ENCODE results near the gene BLOC1S1.

BLOC1S1 gene

DNA sequence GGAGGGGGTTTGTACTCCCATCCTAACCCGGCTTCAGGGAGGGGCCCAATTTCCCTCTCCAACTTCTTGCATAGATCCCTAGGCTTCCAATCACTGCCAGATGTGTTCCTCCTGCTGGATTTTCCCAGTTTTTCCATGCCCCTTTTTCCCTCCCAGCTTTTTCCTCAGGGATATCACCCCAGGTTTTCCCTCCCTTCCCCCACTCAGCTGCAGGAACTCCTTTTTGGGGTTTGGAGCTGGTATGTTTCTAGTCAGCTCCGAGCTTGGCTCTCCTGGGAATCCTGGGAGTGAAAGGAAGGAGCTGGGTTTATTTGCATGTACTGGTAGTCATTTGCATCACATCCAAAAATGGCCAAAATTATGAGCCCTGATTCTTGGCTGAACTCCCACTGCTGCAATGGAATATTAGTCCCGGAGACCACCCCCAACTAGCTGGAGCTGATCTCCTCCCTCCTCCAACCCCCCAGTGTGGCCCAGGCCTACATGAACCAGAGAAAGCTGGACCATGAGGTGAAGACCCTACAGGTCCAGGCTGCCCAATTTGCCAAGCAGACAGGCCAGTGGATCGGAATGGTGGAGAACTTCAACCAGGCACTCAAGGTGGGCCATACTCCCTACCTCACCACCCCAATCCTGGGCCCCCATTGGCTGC is 2.9 kb downstream of the BLOC1S1 start:
- Histone ChIP-seq H3K4me3 (ENCODE audit: low read depth, low read length) (no peak overlapping the region), H3K18ac (ENCODE audit: low read length) (peak overlapping the region; percentile 18), H4K91ac (ENCODE audit: low read depth, low read length) (no peak overlapping the region), H2AK5ac (ENCODE audit: low read length) (no peak overlapping the region), H2BK5ac (ENCODE audit: low read depth, low read length, poor library complexity) (no peak overlapping the region), H3K9me3 (ENCODE audit: insufficient read depth, low read depth, low read length) (peaks cover 2% of the 10 kb centered on the region), H2BK12ac (ENCODE audit: low read length) (peak overlapping the region; percentile 16), H3K27me3 (ENCODE audit: insufficient read depth, low read length) (no peaks in the 10 kb centered on the region), H3K79me2 (ENCODE audit: control insufficient read depth, insufficient read depth, low read length, poor library complexity) (no peaks in the 10 kb centered on the region), H4K8ac (ENCODE audit: low read depth, low read length) (no peak overlapping the region), H4K12ac (ENCODE audit: low read depth, low read length) (no peak overlapping the region), H3K14ac (ENCODE audit: low read length) (no peak overlapping the region), H3K79me1 (ENCODE audit: low read length) (peaks cover 8% of the 10 kb centered on the region), H3K23ac (ENCODE audit: low read length) (no peak overlapping the region), H2BK120ac (ENCODE audit: insufficient read depth, low read length, poor library complexity) (no peak overlapping the region), H3K4me1 (ENCODE audit: control insufficient read depth in 1 of 2, insufficient read depth in 2 of 2, low read length in 2 of 2) (peaks cover 16 to 20% of the 10 kb centered on the region in 2 experiments), H3K27ac (ENCODE audit: low read depth, low read length) (no peak overlapping the region), H2AFZ (ENCODE audit: insufficient read depth, low read length, poor library complexity) (no peak overlapping the region), H3K4ac (ENCODE audit: low read depth, low read length) (no peak overlapping the region), H3K9ac (ENCODE audit: low read length) (no peak overlapping the region), H3K36me3 (ENCODE audit: control insufficient read depth in 1 of 2, insufficient read depth in 2 of 2, low read length in 2 of 2) (peaks cover 6 to 8% of the 10 kb centered on the region in 2 experiments), H3K4me2 (ENCODE audit: low read length) (no peak overlapping the region)
- no peak for DNase-seq
- WGBS (ENCODE audit: extremely low coverage, insufficient coverage, insufficient read length): no CpG with 5 or more reads among the region's 4 CpGs

DNA sequence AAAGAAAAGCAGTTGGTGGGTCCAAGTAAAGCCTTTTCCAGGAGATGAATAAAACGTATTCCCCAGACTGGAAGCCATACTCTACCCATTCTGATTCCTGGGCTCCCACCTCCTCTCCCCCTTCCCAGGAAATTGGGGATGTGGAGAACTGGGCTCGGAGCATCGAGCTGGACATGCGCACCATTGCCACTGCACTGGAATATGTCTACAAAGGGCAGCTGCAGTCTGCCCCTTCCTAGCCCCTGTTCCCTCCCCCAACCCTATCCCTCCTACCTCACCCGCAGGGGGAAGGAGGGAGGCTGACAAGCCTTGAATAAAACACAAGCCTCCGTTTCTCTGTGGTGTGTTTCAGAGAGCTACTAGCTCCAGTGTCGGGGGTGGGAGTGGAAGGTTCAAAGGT is 3.5 kb downstream of the BLOC1S1 start:
- Histone ChIP-seq H4K91ac (ENCODE audit: low read depth, low read length) (no peak overlapping the region), H2BK120ac (ENCODE audit: insufficient read depth, low read length, poor library complexity) (no peak overlapping the region), H2BK5ac (ENCODE audit: low read depth, low read length, poor library complexity) (no peak overlapping the region), H3K27me3 (ENCODE audit: insufficient read depth, low read length) (no peaks in the 10 kb centered on the region), H3K4ac (ENCODE audit: low read depth, low read length) (no peak overlapping the region), H2BK12ac (ENCODE audit: low read length) (no peak overlapping the region), H3K4me1 (ENCODE audit: control insufficient read depth in 1 of 2, insufficient read depth in 2 of 2, low read length in 2 of 2) (peaks cover 16 to 20% of the 10 kb centered on the region in 2 experiments), H4K12ac (ENCODE audit: low read depth, low read length) (no peak overlapping the region), H3K27ac (ENCODE audit: low read depth, low read length) (no peak overlapping the region), H3K79me1 (ENCODE audit: low read length) (peaks cover 8% of the 10 kb centered on the region), H3K4me3 (ENCODE audit: low read depth, low read length) (no peak overlapping the region), H3K4me2 (ENCODE audit: low read length) (no peak overlapping the region), H3K18ac (ENCODE audit: low read length) (no peak overlapping the region), H3K9me3 (ENCODE audit: insufficient read depth, low read depth, low read length) (peaks cover 2% of the 10 kb centered on the region), H3K9ac (ENCODE audit: low read length) (no peak overlapping the region), H4K8ac (ENCODE audit: low read depth, low read length) (no peak overlapping the region), H3K23ac (ENCODE audit: low read length) (no peak overlapping the region), H2AFZ (ENCODE audit: insufficient read depth, low read length, poor library complexity) (no peak overlapping the region), H3K79me2 (ENCODE audit: control insufficient read depth, insufficient read depth, low read length, poor library complexity) (no peaks in the 10 kb centered on the region), H2AK5ac (ENCODE audit: low read length) (no peak overlapping the region), H3K14ac (ENCODE audit: low read length) (no peak overlapping the region), H3K36me3 (ENCODE audit: control insufficient read depth in 1 of 2, insufficient read depth in 2 of 2, low read length in 2 of 2) (peaks cover 12 to 14% of the 10 kb centered on the region in 2 experiments)
- no CpG with 5 or more reads among the region's 7 CpGs for WGBS (ENCODE audit: extremely low coverage, insufficient coverage, insufficient read length)
- DNase-seq: no peak

DNA sequence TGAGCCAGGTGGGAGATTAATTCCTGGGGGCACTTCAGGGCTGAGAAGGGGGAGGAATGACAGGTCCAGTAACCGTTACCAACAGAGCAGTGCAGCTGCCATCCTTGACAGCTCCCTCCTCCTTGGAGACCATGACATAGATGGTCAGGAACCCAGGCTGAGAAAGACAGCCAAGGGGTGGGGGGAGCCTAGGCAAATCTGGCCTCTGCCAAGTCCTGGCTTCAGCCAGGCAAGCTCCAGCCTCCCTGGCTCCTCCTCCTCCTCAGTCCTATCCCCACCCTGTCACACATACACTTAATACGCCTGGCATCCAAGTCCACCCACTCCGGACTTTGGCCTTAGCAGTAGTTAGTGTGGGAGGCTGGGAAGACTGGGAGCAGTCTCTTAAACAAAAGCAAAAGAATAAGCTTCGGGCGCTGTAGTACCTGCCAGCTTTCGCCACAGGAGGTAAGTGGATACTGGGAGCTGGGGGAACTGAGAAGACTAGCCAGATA is 4.3 kb downstream of the BLOC1S1 start, which contains the start of gene RDH5:
RDH5 (plus strand) TSS at position 323 of the 494 bp plus-strand sequence. CDS start 792 bp downstream, outside the sequence.
- Histone ChIP-seq H3K79me1 (ENCODE audit: low read length) (peaks cover 8% of the 10 kb centered on the region), H3K9me3 (ENCODE audit: insufficient read depth, low read depth, low read length) (peaks cover 2% of the 10 kb centered on the region), H2AFZ (ENCODE audit: insufficient read depth, low read length, poor library complexity) (no peak within 1 kb of the TSS), H4K8ac (ENCODE audit: low read depth, low read length) (no peak within 1 kb of the TSS), H3K18ac (ENCODE audit: low read length) (no peak within 1 kb of the TSS), H2AK5ac (ENCODE audit: low read length) (no peak within 1 kb of the TSS), H3K36me3 (ENCODE audit: control insufficient read depth in 1 of 2, insufficient read depth in 2 of 2, low read length in 2 of 2) (peaks cover 20 to 21% of the 10 kb centered on the region in 2 experiments), H3K79me2 (ENCODE audit: control insufficient read depth, insufficient read depth, low read length, poor library complexity) (no peaks in the 10 kb centered on the region), H4K91ac (ENCODE audit: low read depth, low read length) (no peak within 1 kb of the TSS), H3K4ac (ENCODE audit: low read depth, low read length) (no peak within 1 kb of the TSS), H4K12ac (ENCODE audit: low read depth, low read length) (no peak within 1 kb of the TSS), H3K4me3 (ENCODE audit: low read depth, low read length) (no peak within 1 kb of the TSS), H2BK5ac (ENCODE audit: low read depth, low read length, poor library complexity) (no peak within 1 kb of the TSS), H3K9ac (ENCODE audit: low read length) (no peak within 1 kb of the TSS), H3K23ac (ENCODE audit: low read length) (no peak within 1 kb of the TSS), H3K4me1 (ENCODE audit: control insufficient read depth in 1 of 2, insufficient read depth in 2 of 2, low read length in 2 of 2) (peaks cover 16 to 20% of the 10 kb centered on the region in 2 experiments), H3K27me3 (ENCODE audit: insufficient read depth, low read length) (no peaks in the 10 kb centered on the region), H3K14ac (ENCODE audit: low read length) (no peak within 1 kb of the TSS), H3K4me2 (ENCODE audit: low read length) (no peak within 1 kb of the TSS), H2BK12ac (ENCODE audit: low read length) (no peak within 1 kb of the TSS), H2BK120ac (ENCODE audit: insufficient read depth, low read length, poor library complexity) (no peak within 1 kb of the TSS), H3K27ac (ENCODE audit: low read depth, low read length) (no peak within 1 kb of the TSS)
- no peak for DNase-seq
- no CpG with 5 or more reads among the region's 6 CpGs for WGBS (ENCODE audit: extremely low coverage, insufficient coverage, insufficient read length)

DNA sequence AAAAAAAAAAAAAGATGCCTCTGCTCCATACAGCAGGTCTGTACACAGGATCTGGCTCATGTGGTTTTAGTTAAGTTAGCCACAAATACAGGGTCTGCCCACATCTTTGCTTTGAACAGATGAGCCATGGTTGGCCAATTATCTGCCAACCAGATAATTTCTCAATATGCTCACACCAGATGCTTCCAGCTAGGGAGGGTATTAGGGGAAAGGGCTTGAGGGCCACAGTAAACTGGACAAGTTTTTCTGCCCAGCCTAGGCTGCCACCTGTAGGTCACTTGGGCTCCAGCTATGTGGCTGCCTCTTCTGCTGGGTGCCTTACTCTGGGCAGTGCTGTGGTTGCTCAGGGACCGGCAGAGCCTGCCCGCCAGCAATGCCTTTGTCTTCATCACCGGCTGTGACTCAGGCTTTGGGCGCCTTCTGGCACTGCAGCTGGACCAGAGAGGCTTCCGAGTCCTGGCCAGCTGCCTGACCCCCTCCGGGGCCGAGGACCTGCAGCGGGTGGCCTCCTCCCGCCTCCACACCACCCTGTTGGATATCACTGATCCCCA is 5.1 kb downstream of the BLOC1S1 start:
- H3K79me2 ChIP-seq (ENCODE audit: control insufficient read depth, insufficient read depth, low read length, poor library complexity): no peaks in the 10 kb centered on the region
- no peak overlapping the region for H3K23ac ChIP-seq (ENCODE audit: low read length)
- peaks cover 2% of the 10 kb centered on the region for H3K9me3 ChIP-seq (ENCODE audit: insufficient read depth, low read depth, low read length)
- no peak overlapping the region for H3K4ac ChIP-seq (ENCODE audit: low read depth, low read length)
- H3K4me3 ChIP-seq (ENCODE audit: low read depth, low read length): no peak overlapping the region
- peak; percentile 98 to 99 for DNase-seq
- no peak overlapping the region for H2BK5ac ChIP-seq (ENCODE audit: low read depth, low read length, poor library complexity)
- H3K27ac ChIP-seq (ENCODE audit: low read depth, low read length): no peak overlapping the region
- H4K91ac ChIP-seq (ENCODE audit: low read depth, low read length): no peak overlapping the region
- peaks cover 5% of the 10 kb centered on the region for H3K79me1 ChIP-seq (ENCODE audit: low read length)
- H2AFZ ChIP-seq (ENCODE audit: insufficient read depth, low read length, poor library complexity): no peak overlapping the region
- H3K36me3 ChIP-seq (ENCODE audit: control insufficient read depth in 1 of 2, insufficient read depth in 2 of 2, low read length in 2 of 2): peaks cover 27 to 30% of the 10 kb centered on the region in 2 experiments
- H3K14ac ChIP-seq (ENCODE audit: low read length): no peak overlapping the region
- H3K9ac ChIP-seq (ENCODE audit: low read length): no peak overlapping the region
- no peak overlapping the region for H2BK120ac ChIP-seq (ENCODE audit: insufficient read depth, low read length, poor library complexity)
- H4K8ac ChIP-seq (ENCODE audit: low read depth, low read length): no peak overlapping the region
- no peak overlapping the region for H3K18ac ChIP-seq (ENCODE audit: low read length)
- no peak overlapping the region for H3K4me2 ChIP-seq (ENCODE audit: low read length)
- H3K4me1 ChIP-seq (ENCODE audit: control insufficient read depth in 1 of 2, insufficient read depth in 2 of 2, low read length in 2 of 2): peaks cover 13 to 17% of the 10 kb centered on the region in 2 experiments
- H2AK5ac ChIP-seq (ENCODE audit: low read length): no peak overlapping the region
- H4K12ac ChIP-seq (ENCODE audit: low read depth, low read length): no peak overlapping the region
- no peak overlapping the region for H2BK12ac ChIP-seq (ENCODE audit: low read length)
- no peaks in the 10 kb centered on the region for H3K27me3 ChIP-seq (ENCODE audit: insufficient read depth, low read length)
- no CpG with 5 or more reads among the region's 9 CpGs for WGBS (ENCODE audit: extremely low coverage, insufficient coverage, insufficient read length)

All from trophoblast cell (in vitro differentiated cells and primary cell).